GM10248 (cell line): ENCODE data around the gene S100B.
"Not testable (repeated sequence)": the region's sequence is repeated elsewhere in the genome, so short reads cannot be mapped to it uniquely, and the experiment has no call there.

ENCODE experiments used
- CTCF ChIA-PET: fragments of 300-600 bp; sonication (Branson Sonifier 250); formaldehyde crosslinking; extraction: SDS; loops from one replicate; lab custom pipeline; 2021; ENCODE audit warnings: antibody characterized with exemption; lab: Yijun Ruan, JAX
- POLR2A ChIA-PET: fragments of 350-650 bp; sonication (Branson Sonifier 250); formaldehyde crosslinking; extraction: SDS; loops from one replicate; lab custom pipeline; 2020; ENCODE audit warnings: antibody characterized with exemption; lab: Yijun Ruan, JAX
- DNase-seq: peaks from one replicate; pipeline ENCODE4 v3.0.0; 2012; ENCODE audit errors: extremely low spot score
- CTCF ChIP-seq: IDR thresholded peaks from 2 replicates; pipeline ENCODE4 v1.5.1; 2012; ENCODE audit warnings: mild to moderate bottlenecking, low read depth; ENCODE audit errors: extremely low read depth, missing control alignments, control extremely low read depth

Gene S100B

GRCh38 chr21:46581780-46582307 is 23.0 kb downstream of the S100B start:
- no peak for DNase-seq
- CTCF ChIA-PET = interaction anchor here (1.1 to 2.1 kb wide), 3 partner anchors 10 to 24 kb away, joined by 3 to 5 read pairs (median 3); partner anchors contain the start of gene S100B
- POLR2A ChIA-PET = no interaction called here
- no peak for TF ChIP-seq CTCF

GRCh38 chr21:46579394-46579793 is 25.5 kb downstream of the S100B start:
- CTCF ChIA-PET = interaction anchor here (1.4 kb wide), 1 partner anchor 78 kb away, joined by 3 read pairs; no protein-coding TSS in a partner anchor

GRCh38 chr21:46577786-46578185 is 27.1 kb downstream of the S100B start:
- DNase-seq, CTCF ChIA-PET, POLR2A ChIA-PET: not testable (repeated sequence)

More at GRCh38 chr21:46579394-46579793, 25.5 kb downstream of the S100B start:
- DNase-seq, POLR2A ChIA-PET: not testable (repeated sequence)

DNA sequence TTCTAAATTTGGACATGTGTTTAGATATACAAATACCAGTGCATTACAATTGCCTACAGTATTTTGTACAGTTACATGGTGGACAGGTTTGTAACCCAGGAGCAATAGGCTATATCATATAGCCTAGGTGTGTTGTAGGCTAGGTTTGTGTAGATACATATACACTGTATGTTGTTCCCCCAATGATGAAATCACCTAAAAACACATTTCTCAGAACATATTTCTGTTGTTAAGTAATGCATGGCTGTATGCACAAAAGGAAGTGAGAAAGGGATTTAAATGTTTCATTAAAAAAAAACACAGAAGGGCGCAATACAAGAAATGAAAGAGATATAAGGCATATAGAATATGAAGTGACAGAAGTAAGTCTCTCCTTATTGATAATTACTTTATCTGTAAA is 32.0 kb downstream of the S100B start:
- CTCF ChIA-PET = interaction anchor here (1.2 kb wide), 1 partner anchor 18 kb away, joined by 3 read pairs; no protein-coding TSS in a partner anchor
- no peak for DNase-seq
- no peak for TF ChIP-seq CTCF
- POLR2A ChIA-PET = no interaction called here

GRCh38 chr21:46570631-46571030 is 34.3 kb downstream of the S100B start:
- ChIA-PET POLR2A (no interaction called here), CTCF (no interaction called here)
- TF ChIP-seq CTCF = no peak
- no peak for DNase-seq

DNA sequence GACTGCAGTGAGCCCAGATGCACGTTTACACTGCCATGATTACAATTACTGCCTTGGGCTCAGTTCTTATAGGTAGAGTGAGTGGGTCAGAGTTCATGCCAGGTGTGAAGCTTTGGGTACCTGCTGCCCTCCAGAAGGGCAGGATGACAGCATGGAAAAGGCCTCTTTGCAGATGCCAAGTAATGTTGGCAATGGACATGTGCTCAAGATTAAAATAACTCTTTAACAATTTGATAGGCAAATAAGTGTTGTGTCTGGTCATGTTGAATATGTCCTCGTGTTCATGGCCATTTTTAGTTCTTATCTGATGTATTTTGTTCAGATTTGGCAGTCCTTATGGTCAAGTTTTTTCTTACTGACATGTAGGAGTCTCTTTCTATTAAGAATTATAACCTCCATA is 34.8 kb downstream of the S100B start:
- ChIA-PET CTCF (no interaction called here), POLR2A (no interaction called here)
- DNase-seq = no peak
- TF ChIP-seq CTCF = no peak

DNA sequence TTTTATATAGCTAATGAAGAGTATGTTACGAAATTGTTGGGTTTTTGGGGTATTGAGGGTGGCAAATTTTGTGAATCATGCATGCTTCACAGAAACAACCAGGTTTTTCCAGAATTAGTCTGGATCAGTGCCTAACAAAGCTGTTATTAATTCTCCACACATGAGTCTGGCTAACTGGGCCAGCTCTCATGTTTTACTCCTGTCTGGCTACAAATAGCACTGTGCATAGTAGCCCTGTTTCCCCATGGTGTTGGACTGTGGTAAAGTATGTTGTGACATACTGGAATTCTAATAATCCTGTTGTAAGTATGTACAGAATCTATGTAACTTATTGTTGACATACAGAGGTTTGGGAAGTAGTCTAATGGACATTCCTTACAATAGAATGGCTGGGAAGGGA is 35.8 kb downstream of the S100B start:
- ChIA-PET POLR2A (no interaction called here), CTCF (no interaction called here)
- DNase-seq = no peak
- TF ChIP-seq CTCF = no peak

- ChIA-PET POLR2A (no interaction called here), CTCF (no interaction called here)
- TF ChIP-seq CTCF = no peak
- no peak for DNase-seq
These were observed 36.3 kb downstream of the S100B start for GRCh38 chr21:46568562-46568961.
